Measurements from ENCODE around the gene NLGN1.
"Not testable (repeated sequence)": the region's sequence is repeated elsewhere in the genome, so short reads cannot be mapped to it uniquely, and the experiment has no call there.

The NLGN1 gene

GRCh38 chr3:173429076-173429475, 31.5 kb downstream of the NLGN1 start:
- no peak for FAIRE-seq

GRCh38 chr3:173429527-173429926, 32.0 kb downstream of the NLGN1 start:
- FAIRE-seq: no peak

More at GRCh38 chr3:173429076-173429475, 31.5 kb downstream of the NLGN1 start:
- DNase-seq (ENCODE audit: insufficient read length, low spot score): no peak

GRCh38 chr3:173430576-173430975, 33.0 kb downstream of the NLGN1 start:
- no peak for FAIRE-seq
- no peak for DNase-seq (ENCODE audit: insufficient read length, low spot score)

More at GRCh38 chr3:173429527-173429926, 32.0 kb downstream of the NLGN1 start:
- no peak for DNase-seq (ENCODE audit: insufficient read length, low spot score)

GRCh38 chr3:173439004-173439403, 41.5 kb downstream of the NLGN1 start:
- DNase-seq (ENCODE audit: insufficient read length, low spot score): no peak
- no peak for FAIRE-seq

- no peak for FAIRE-seq
- DNase-seq (ENCODE audit: insufficient read length, low spot score): no peak
Observed at GRCh38 chr3:173440514-173440913, 43.0 kb downstream of the NLGN1 start.

- DNase-seq (ENCODE audit: insufficient read length, low spot score); FAIRE-seq: not testable (repeated sequence)
Observed at GRCh38 chr3:173451561-173451960, 54.0 kb downstream of the NLGN1 start.

- FAIRE-seq: no peak
- no peak for DNase-seq (ENCODE audit: insufficient read length, low spot score)
Observed at GRCh38 chr3:173463250-173463649, 65.7 kb downstream of the NLGN1 start.

GRCh38 chr3:173465112-173465511, 67.6 kb downstream of the NLGN1 start:
- DNase-seq (ENCODE audit: insufficient read length, low spot score): no peak
- no peak for FAIRE-seq

GRCh38 chr3:173465898-173466678, 68.5 kb downstream of the NLGN1 start:
- DNase-seq (ENCODE audit: insufficient read length, low spot score) (no peak), FAIRE-seq (no peak)

GRCh38 chr3:173467501-173467900, 70.0 kb downstream of the NLGN1 start:
- FAIRE-seq: no peak
- no peak for DNase-seq (ENCODE audit: insufficient read length, low spot score)

- FAIRE-seq (no peak), DNase-seq (ENCODE audit: insufficient read length, low spot score) (no peak)
Observed at GRCh38 chr3:173473237-173473636, 75.7 kb downstream of the NLGN1 start.

GRCh38 chr3:173479301-173479700, 81.8 kb downstream of the NLGN1 start:
- DNase-seq (ENCODE audit: insufficient read length, low spot score) (no peak), FAIRE-seq (no peak)

GRCh38 chr3:173501931-173502489, 104.5 kb downstream of the NLGN1 start:
- FAIRE-seq (no peak), DNase-seq (ENCODE audit: insufficient read length, low spot score) (no peak)

- FAIRE-seq (no peak), DNase-seq (ENCODE audit: insufficient read length, low spot score) (no peak)
Observed at GRCh38 chr3:173502983-173503568, 105.5 kb downstream of the NLGN1 start.

- no peak for FAIRE-seq
Observed at GRCh38 chr3:173510565-173510964, 113.0 kb downstream of the NLGN1 start.

GRCh38 chr3:173513123-173513522, 115.6 kb downstream of the NLGN1 start:
- no peak for DNase-seq (ENCODE audit: insufficient read length, low spot score)
- FAIRE-seq: no peak

More at GRCh38 chr3:173510565-173510964, 113.0 kb downstream of the NLGN1 start:
- DNase-seq (ENCODE audit: insufficient read length, low spot score): no peak

- no peak for FAIRE-seq
Observed at GRCh38 chr3:173529062-173529711, 131.6 kb downstream of the NLGN1 start.

GRCh38 chr3:173531602-173532001, 134.1 kb downstream of the NLGN1 start:
- FAIRE-seq (no peak), DNase-seq (ENCODE audit: insufficient read length, low spot score) (no peak)

More at GRCh38 chr3:173529062-173529711, 131.6 kb downstream of the NLGN1 start:
- DNase-seq (ENCODE audit: insufficient read length, low spot score): no peak

- no peak for DNase-seq (ENCODE audit: insufficient read length, low spot score)
- FAIRE-seq: no peak
Observed at GRCh38 chr3:173538410-173538809, 140.9 kb downstream of the NLGN1 start.

GRCh38 chr3:173545590-173545989, 148.0 kb downstream of the NLGN1 start:
- FAIRE-seq; DNase-seq (ENCODE audit: insufficient read length, low spot score): not testable (repeated sequence)

GRCh38 chr3:173547070-173547469, 149.5 kb downstream of the NLGN1 start:
- DNase-seq (ENCODE audit: insufficient read length, low spot score): no peak
- no peak for FAIRE-seq
